Measurements from ENCODE around the gene TRAF3IP3. TPM values are rescaled to one million over a fixed set of nuclear protein-coding genes. Genes with fewer than 3 reads are reported as not detected.

Gene TRAF3IP3
- total and polyA plus RNA-seq, 3 experiments from 2014 or later: 193 to 414 (median 209) TPM

- peaks cover 0 to 11% (median 6%) of the 10 kb centered on the region in 3 donors for H3K36me3 Mint-ChIP-seq
- no peak for DNase-seq
- H3K27ac Mint-ChIP-seq: no peak overlapping the region
- Histone ChIP-seq H3K27me3 (ENCODE audit: insufficient read depth, low read length, poor library complexity, severe bottlenecking) (no peaks in the 10 kb centered on the region), H3K27ac (ENCODE audit: low read depth, low read length) (no peak overlapping the region), H3K36me3 (ENCODE audit: insufficient read depth, low read length) (no peaks in the 10 kb centered on the region), H3K4me1 (ENCODE audit: insufficient read depth, low read length) (peaks cover 14% of the 10 kb centered on the region), H3K9me3 (ENCODE audit: low read length) (no peaks in the 10 kb centered on the region), H3K4me3 (ENCODE audit: low read length) (no peak overlapping the region)
- no peaks in the 10 kb centered on the region for H3K9me3 Mint-ChIP-seq
- CTCF ChIA-PET: interaction anchor here (1.8 kb wide), 1 partner anchor 37 kb away, joined by 4 read pairs; no protein-coding TSS in a partner anchor
- H3K4me3 Mint-ChIP-seq: no peak overlapping the region
- peaks cover 4 to 8% (median 7%) of the 10 kb centered on the region in 3 donors for H3K4me1 Mint-ChIP-seq
- POLR2A ChIA-PET: no interaction called here
- H3K27me3 Mint-ChIP-seq: no peaks in the 10 kb centered on the region
Measured at GRCh38 chr1:209728466-209728865, 27.4 kb upstream of the TRAF3IP3 start.

GRCh38 chr1:209729436-209729835 is 26.4 kb upstream of the TRAF3IP3 start:
- no peaks in the 10 kb centered on the region for H3K27me3 Mint-ChIP-seq
- H3K4me1 Mint-ChIP-seq: peaks cover 2 to 4% (median 4%) of the 10 kb centered on the region in 3 donors
- H3K27ac ChIP-seq (ENCODE audit: low read depth, low read length): no peak overlapping the region
- H3K4me1 ChIP-seq (ENCODE audit: insufficient read depth, low read length): peaks cover 6% of the 10 kb centered on the region
- no peaks in the 10 kb centered on the region for H3K36me3 ChIP-seq (ENCODE audit: insufficient read depth, low read length)
- peaks cover 0 to 11% (median 6%) of the 10 kb centered on the region in 3 donors for H3K36me3 Mint-ChIP-seq
- no peaks in the 10 kb centered on the region for H3K9me3 ChIP-seq (ENCODE audit: low read length)
- POLR2A ChIA-PET: no interaction called here
- no peaks in the 10 kb centered on the region for H3K27me3 ChIP-seq (ENCODE audit: insufficient read depth, low read length, poor library complexity, severe bottlenecking)
- H3K27ac Mint-ChIP-seq: no peak overlapping the region
- no peak overlapping the region for H3K4me3 ChIP-seq (ENCODE audit: low read length)
- DNase-seq: no peak
- H3K9me3 Mint-ChIP-seq: peaks cover 0 to 2% (median 0%) of the 10 kb centered on the region in 5 donors
- H3K4me3 Mint-ChIP-seq: no peak overlapping the region
- CTCF ChIA-PET: no interaction called here

GRCh38 chr1:209732725-209733124 is 23.1 kb upstream of the TRAF3IP3 start:
- no peaks in the 10 kb centered on the region for H3K27me3 ChIP-seq (ENCODE audit: insufficient read depth, low read length, poor library complexity, severe bottlenecking)
- DNase-seq: no peak
- H3K9me3 ChIP-seq (ENCODE audit: low read length): no peaks in the 10 kb centered on the region
- Mint-ChIP-seq H3K27ac (no peak overlapping the region), H3K9me3 (peaks cover 0 to 2% (median 0%) of the 10 kb centered on the region in 5 donors), H3K27me3 (no peaks in the 10 kb centered on the region), H3K36me3 (peaks cover 0 to 5% (median 3%) of the 10 kb centered on the region in 3 donors), H3K4me1 (no peaks in the 10 kb centered on the region), H3K4me3 (no peak overlapping the region)
- H3K4me3 ChIP-seq (ENCODE audit: low read length): no peak overlapping the region
- H3K27ac ChIP-seq (ENCODE audit: low read depth, low read length): no peak overlapping the region
- CTCF ChIA-PET: no interaction called here
- H3K36me3 ChIP-seq (ENCODE audit: insufficient read depth, low read length): no peaks in the 10 kb centered on the region
- POLR2A ChIA-PET: no interaction called here
- H3K4me1 ChIP-seq (ENCODE audit: insufficient read depth, low read length): no peaks in the 10 kb centered on the region

- Mint-ChIP-seq H3K27me3 (no peaks in the 10 kb centered on the region), H3K9me3 (peaks cover 0 to 2% (median 0%) of the 10 kb centered on the region in 5 donors), H3K4me3 (no peak overlapping the region), H3K27ac (peak overlapping the region in 1 of 8 donors; percentile 41), H3K36me3 (peaks cover 0 to 5% (median 3%) of the 10 kb centered on the region in 3 donors), H3K4me1 (no peaks in the 10 kb centered on the region)
- Histone ChIP-seq H3K4me1 (ENCODE audit: insufficient read depth, low read length) (no peaks in the 10 kb centered on the region), H3K27me3 (ENCODE audit: insufficient read depth, low read length, poor library complexity, severe bottlenecking) (no peaks in the 10 kb centered on the region), H3K36me3 (ENCODE audit: insufficient read depth, low read length) (no peaks in the 10 kb centered on the region), H3K9me3 (ENCODE audit: low read length) (no peaks in the 10 kb centered on the region), H3K4me3 (ENCODE audit: low read length) (no peak overlapping the region), H3K27ac (ENCODE audit: low read depth, low read length) (no peak overlapping the region)
- DNase-seq: no peak
- CTCF ChIA-PET: interaction anchor here (0.7 to 1.3 kb wide), 3 partner anchors 14 to 41 kb away, joined by 3 read pairs; partner anchors contain the start of gene TRAF3IP3
- POLR2A ChIA-PET: no interaction called here
Measured at GRCh38 chr1:209733409-209734192, 22.3 kb upstream of the TRAF3IP3 start.

- H3K4me1 Mint-ChIP-seq: peaks cover 0 to under 1% (median under 1%) of the 10 kb centered on the region in 3 donors
- Histone ChIP-seq H3K4me1 (ENCODE audit: insufficient read depth, low read length) (no peaks in the 10 kb centered on the region), H3K27ac (ENCODE audit: low read depth, low read length) (no peak overlapping the region), H3K9me3 (ENCODE audit: low read length) (no peaks in the 10 kb centered on the region), H3K27me3 (ENCODE audit: insufficient read depth, low read length, poor library complexity, severe bottlenecking) (no peaks in the 10 kb centered on the region), H3K4me3 (ENCODE audit: low read length) (no peak overlapping the region), H3K36me3 (ENCODE audit: insufficient read depth, low read length) (no peaks in the 10 kb centered on the region)
- H3K27ac Mint-ChIP-seq: no peak overlapping the region
- peaks cover 0 to 6% of the 10 kb centered on the region in 2 donors for H3K27me3 Mint-ChIP-seq
- ChIA-PET POLR2A (no interaction called here), CTCF (interaction anchor here (0.5 to 3.2 kb wide), 3 partner anchors 12 to 715 kb away, joined by 3 to 13 read pairs (median 4); no protein-coding TSS in a partner anchor)
- no peak overlapping the region for H3K4me3 Mint-ChIP-seq
- no peak for DNase-seq
- peaks cover 0 to 2% (median 0%) of the 10 kb centered on the region in 5 donors for H3K9me3 Mint-ChIP-seq
- H3K36me3 Mint-ChIP-seq: peaks cover 0 to 10% (median 3%) of the 10 kb centered on the region in 3 donors
Measured at GRCh38 chr1:209736490-209737117, 19.2 kb upstream of the TRAF3IP3 start.

GRCh38 chr1:209737118-209737505 is 18.7 kb upstream of the TRAF3IP3 start:
- no peak for DNase-seq
- Histone ChIP-seq H3K36me3 (ENCODE audit: insufficient read depth, low read length) (no peaks in the 10 kb centered on the region), H3K9me3 (ENCODE audit: low read length) (no peaks in the 10 kb centered on the region), H3K27me3 (ENCODE audit: insufficient read depth, low read length, poor library complexity, severe bottlenecking) (no peaks in the 10 kb centered on the region), H3K4me3 (ENCODE audit: low read length) (no peak overlapping the region), H3K27ac (ENCODE audit: low read depth, low read length) (no peak overlapping the region), H3K4me1 (ENCODE audit: insufficient read depth, low read length) (no peaks in the 10 kb centered on the region)
- H3K4me3 Mint-ChIP-seq: no peak overlapping the region
- ChIA-PET POLR2A (no interaction called here), CTCF (interaction anchor here (0.7 to 3.2 kb wide), 2 partner anchors 11 to 20 kb away, joined by 3 to 13 read pairs; no protein-coding TSS in a partner anchor)
- H3K9me3 Mint-ChIP-seq: peaks cover 0 to 2% (median 0%) of the 10 kb centered on the region in 5 donors
- H3K4me1 Mint-ChIP-seq: peaks cover 4 to 5% (median 4%) of the 10 kb centered on the region in 3 donors
- peaks cover 0 to 12% (median 3%) of the 10 kb centered on the region in 3 donors for H3K36me3 Mint-ChIP-seq
- no peak overlapping the region for H3K27ac Mint-ChIP-seq
- H3K27me3 Mint-ChIP-seq: peaks cover 0 to 6% of the 10 kb centered on the region in 2 donors

GRCh38 chr1:209738270-209738669 is 17.6 kb upstream of the TRAF3IP3 start:
- H3K27ac Mint-ChIP-seq: no peak overlapping the region
- H3K36me3 Mint-ChIP-seq: peaks cover 0 to 7% (median 0%) of the 10 kb centered on the region in 3 donors
- no peaks in the 10 kb centered on the region for H3K4me1 ChIP-seq (ENCODE audit: insufficient read depth, low read length)
- no peaks in the 10 kb centered on the region for H3K9me3 ChIP-seq (ENCODE audit: low read length)
- ChIA-PET POLR2A (no interaction called here), CTCF (interaction anchor here (3.2 kb wide), 1 partner anchor 10 kb away, joined by 13 read pairs; no protein-coding TSS in a partner anchor)
- H3K27me3 ChIP-seq (ENCODE audit: insufficient read depth, low read length, poor library complexity, severe bottlenecking): no peaks in the 10 kb centered on the region
- no peak overlapping the region for H3K4me3 Mint-ChIP-seq
- no peak for DNase-seq
- H3K4me3 ChIP-seq (ENCODE audit: low read length): no peak overlapping the region
- H3K9me3 Mint-ChIP-seq: peaks cover 0 to 2% (median 0%) of the 10 kb centered on the region in 5 donors
- H3K27me3 Mint-ChIP-seq: peaks cover 0 to 6% of the 10 kb centered on the region in 2 donors
- no peaks in the 10 kb centered on the region for H3K36me3 ChIP-seq (ENCODE audit: insufficient read depth, low read length)
- no peak overlapping the region for H3K27ac ChIP-seq (ENCODE audit: low read depth, low read length)
- H3K4me1 Mint-ChIP-seq: peaks cover 4 to 5% (median 4%) of the 10 kb centered on the region in 3 donors

- Mint-ChIP-seq H3K9me3 (no peaks in the 10 kb centered on the region), H3K27ac (peak overlapping the region in 2 of 8 donors; percentile 71 to 75), H3K4me1 (peaks cover 4 to 5% (median 5%) of the 10 kb centered on the region in 3 donors), H3K36me3 (peaks cover 0 to 7% (median 2%) of the 10 kb centered on the region in 3 donors), H3K4me3 (no peak overlapping the region), H3K27me3 (peaks cover 0 to 6% of the 10 kb centered on the region in 2 donors)
- H3K9me3 ChIP-seq (ENCODE audit: low read length): no peaks in the 10 kb centered on the region
- H3K4me1 ChIP-seq (ENCODE audit: insufficient read depth, low read length): no peaks in the 10 kb centered on the region
- DNase-seq: no peak
- no peak overlapping the region for H3K4me3 ChIP-seq (ENCODE audit: low read length)
- H3K27me3 ChIP-seq (ENCODE audit: insufficient read depth, low read length, poor library complexity, severe bottlenecking): no peaks in the 10 kb centered on the region
- ChIA-PET CTCF (no interaction called here), POLR2A (no interaction called here)
- no peak overlapping the region for H3K27ac ChIP-seq (ENCODE audit: low read depth, low read length)
- H3K36me3 ChIP-seq (ENCODE audit: insufficient read depth, low read length): no peaks in the 10 kb centered on the region
Measured at GRCh38 chr1:209741193-209741592, 14.7 kb upstream of the TRAF3IP3 start.

Data from CD8-positive, alpha-beta memory T cell (primary cell).